ENCODE data around the gene DNAJC15. TPM values are rescaled to one million over a fixed set of nuclear protein-coding genes. Genes with fewer than 3 reads are reported as not detected.
"Not testable (repeated sequence)": the region's sequence is repeated elsewhere in the genome, so short reads cannot be mapped to it uniquely, and the experiment has no call there.

The DNAJC15 gene
- polyA plus RNA-seq, 1 experiment, result 63.9 TPM

DNA sequence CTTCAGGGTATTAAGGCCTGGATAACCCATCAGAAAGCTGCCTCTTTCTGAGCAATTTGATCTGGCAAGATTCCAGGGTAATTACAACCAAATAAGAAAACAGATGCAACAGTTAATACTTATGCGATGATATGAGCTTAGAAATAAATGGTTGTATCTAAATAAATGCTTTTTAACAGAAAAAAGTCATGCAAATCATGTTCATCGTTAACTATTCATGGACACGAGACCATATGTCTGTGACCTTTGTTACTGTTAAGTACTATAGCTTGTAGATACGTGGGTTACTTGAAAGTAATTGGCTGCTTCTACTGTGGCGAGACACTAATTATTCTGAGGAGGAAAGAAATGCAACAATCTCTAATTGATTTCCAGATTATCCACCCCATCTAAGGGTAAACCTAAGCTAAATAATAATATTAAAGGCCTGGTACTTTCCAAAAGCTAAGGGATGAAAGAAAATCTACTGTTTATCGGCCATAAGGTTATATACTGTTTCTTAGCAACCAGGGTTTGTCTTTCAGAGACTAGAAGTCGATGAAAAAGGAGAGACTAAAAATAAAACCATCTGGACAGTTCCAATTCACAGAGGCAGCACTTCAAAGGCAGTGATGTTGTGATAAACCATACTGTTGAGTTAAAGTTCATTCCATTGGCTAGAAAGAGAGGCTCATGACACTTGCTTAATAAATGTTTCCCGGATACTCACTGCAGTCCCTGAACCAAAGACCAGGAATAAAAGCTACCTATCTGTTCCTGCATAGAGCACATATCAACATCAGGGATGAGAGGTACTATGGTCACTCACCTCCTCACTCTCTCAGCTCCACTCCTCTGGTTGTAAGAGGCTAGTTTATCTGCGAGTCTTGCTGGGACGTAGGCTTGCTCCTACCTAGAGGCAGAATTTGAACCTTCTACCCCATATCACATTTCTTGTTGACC, 32.8 kb upstream of the DNAJC15 start:
- POLR2A ChIA-PET, result no interaction called here
- Histone ChIP-seq H3K36me3 (ENCODE audit: control insufficient read depth, insufficient read depth, low read length) (no peaks in the 10 kb centered on the region), H3K27me3 (ENCODE audit: control insufficient read depth, insufficient read depth, low read length) (no peaks in the 10 kb centered on the region), H3K4me3 (ENCODE audit: low read depth, low read length) (no peak overlapping the region)
- CTCF ChIA-PET, result interaction anchor here (0.6 to 3.7 kb wide), 3 partner anchors 22 to 149 kb away, joined by 3 to 18 read pairs (median 3); no protein-coding TSS in a partner anchor
- TF ChIP-seq, protein P1, sequence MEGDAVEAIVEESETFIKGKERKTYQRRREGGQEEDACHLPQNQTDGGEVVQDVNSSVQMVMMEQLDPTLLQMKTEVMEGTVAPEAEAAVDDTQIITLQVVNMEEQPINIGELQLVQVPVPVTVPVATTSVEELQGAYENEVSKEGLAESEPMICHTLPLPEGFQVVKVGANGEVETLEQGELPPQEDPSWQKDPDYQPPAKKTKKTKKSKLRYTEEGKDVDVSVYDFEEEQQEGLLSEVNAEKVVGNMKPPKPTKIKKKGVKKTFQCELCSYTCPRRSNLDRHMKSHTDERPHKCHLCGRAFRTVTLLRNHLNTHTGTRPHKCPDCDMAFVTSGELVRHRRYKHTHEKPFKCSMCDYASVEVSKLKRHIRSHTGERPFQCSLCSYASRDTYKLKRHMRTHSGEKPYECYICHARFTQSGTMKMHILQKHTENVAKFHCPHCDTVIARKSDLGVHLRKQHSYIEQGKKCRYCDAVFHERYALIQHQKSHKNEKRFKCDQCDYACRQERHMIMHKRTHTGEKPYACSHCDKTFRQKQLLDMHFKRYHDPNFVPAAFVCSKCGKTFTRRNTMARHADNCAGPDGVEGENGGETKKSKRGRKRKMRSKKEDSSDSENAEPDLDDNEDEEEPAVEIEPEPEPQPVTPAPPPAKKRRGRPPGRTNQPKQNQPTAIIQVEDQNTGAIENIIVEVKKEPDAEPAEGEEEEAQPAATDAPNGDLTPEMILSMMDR (IDR thresholded peaks at IDR 0.05; ENCODE audit: insufficient read depth, low read depth, low read length), result no peak
- no peak for DNase-seq (ENCODE audit: low read depth)

DNA sequence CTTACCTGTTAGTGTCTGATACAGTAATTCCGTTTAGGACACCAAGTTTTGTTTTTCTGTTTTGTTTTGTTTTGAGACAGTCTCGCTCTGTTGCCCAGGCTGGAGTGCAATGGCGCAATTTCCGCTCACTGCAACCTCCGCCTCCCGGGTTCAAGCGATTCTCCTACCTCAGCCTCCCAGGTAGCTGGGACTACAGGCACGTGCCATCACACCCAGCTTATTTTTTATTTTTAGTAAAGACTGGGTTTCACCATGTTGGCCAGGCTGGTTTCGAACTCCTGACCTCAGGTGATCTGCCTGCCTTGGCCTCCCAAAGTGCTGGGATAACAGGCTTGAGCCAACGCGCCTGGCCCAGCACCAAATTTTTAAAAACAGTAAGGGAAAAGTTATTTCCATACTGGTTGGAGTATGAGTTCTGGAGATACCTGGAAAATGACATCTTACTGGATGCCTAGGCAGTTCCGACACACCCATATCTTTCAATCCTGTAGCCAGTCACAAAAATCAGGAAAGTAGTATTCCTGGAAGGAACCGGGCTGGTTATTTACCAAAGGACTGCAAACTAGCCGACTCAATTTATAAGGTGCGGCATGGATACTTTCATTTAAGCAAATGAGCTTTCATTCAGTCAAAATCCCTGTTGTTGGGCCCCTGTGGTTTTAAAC, 32.0 kb upstream of the DNAJC15 start:
- H3K36me3 ChIP-seq (ENCODE audit: control insufficient read depth, insufficient read depth, low read length); POLR2A ChIA-PET; H3K27me3 ChIP-seq (ENCODE audit: control insufficient read depth, insufficient read depth, low read length); DNase-seq (ENCODE audit: low read depth): not testable (repeated sequence)
- CTCF ChIA-PET, result interaction anchor here (1.1 to 3.7 kb wide), 3 partner anchors 22 to 94 kb away, joined by 3 to 18 read pairs (median 3); no protein-coding TSS in a partner anchor
- peak overlapping the region; percentile 50 for H3K4me3 ChIP-seq (ENCODE audit: low read depth, low read length)

DNA sequence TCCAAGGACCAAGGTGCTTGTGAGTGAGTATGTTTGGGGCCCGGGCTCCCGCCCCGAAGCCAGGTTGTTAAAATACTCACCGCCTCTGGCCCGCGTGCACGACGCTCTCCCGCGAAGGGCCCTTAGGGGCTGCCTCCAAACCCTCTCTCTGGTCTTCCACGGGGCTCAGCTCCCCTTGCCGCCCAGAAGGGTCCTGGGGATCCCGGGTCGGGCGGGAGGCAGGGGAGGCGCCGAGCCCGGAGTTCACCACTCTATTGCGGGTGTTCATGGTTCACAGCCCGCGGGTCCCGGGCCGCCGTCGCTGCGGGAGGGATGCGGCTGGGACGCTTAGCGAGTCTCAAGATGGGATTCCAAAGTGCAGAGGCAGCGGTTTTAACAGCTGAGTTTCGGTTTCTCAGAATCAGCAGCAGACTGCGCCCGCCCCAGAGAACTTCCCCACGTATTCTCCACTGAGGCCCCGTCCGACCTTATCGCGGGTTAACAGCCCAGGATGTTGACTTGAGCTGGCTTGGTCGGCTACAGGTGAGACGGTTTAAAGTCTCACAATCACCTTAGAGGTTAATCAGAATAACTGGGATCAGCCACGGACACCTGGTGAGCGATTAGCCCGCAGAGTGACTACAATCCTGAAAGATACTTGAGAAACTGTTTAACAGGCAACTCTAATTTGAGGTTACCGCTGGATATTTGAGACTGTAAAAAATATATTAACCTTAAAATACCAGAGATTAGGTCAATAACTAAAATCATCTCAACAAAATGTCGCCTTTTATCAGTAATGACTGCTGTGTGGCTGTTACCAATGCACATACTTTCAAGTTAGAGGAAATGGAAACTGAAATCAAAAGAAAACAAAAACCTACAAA, 31.3 kb upstream of the DNAJC15 start, which contains the start of gene EPSTI1:
EPSTI1 (minus strand) TSS at position 344 of the 866 bp plus-strand sequence; CDS start at position 268, 76 bp downstream.
- ChIA-PET CTCF (interaction anchor here (0.6 to 3.7 kb wide), 3 partner anchors 23 to 737 kb away, joined by 3 to 18 read pairs (median 3); no protein-coding TSS in a partner anchor), POLR2A (interaction anchor here (0.6 to 0.7 kb wide), 2 partner anchors 31 to 635 kb away, joined by 3 read pairs; partner anchors contain the start of gene DNAJC15)
- DNase-seq (ENCODE audit: low read depth), result no peak
- H3K4me3 ChIP-seq (ENCODE audit: low read depth, low read length), result peak within 1 kb of the TSS; percentile 50
- TF ChIP-seq, protein P1 (IDR thresholded peaks at IDR 0.05; ENCODE audit: insufficient read depth, low read depth, low read length), result no peak
- no peaks in the 10 kb centered on the region for H3K36me3 ChIP-seq (ENCODE audit: control insufficient read depth, insufficient read depth, low read length)
- no peaks in the 10 kb centered on the region for H3K27me3 ChIP-seq (ENCODE audit: control insufficient read depth, insufficient read depth, low read length)

DNA sequence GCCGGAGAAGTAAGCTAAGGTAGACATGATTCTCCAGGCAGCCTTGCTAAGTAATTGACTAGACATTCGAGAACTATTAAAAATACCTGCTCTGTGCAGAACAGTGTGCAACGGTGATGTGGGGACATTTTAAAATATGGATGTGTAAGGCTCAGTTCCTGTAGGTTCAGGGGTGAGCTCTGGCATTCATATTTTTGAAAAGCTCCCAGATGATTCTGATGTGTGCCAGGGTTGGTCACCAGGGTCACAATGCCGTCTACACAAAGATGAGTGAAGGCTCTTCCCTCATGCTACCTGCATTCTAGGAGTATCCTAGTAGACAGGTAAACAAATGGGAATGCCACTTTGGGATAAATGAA, 30.6 kb upstream of the DNAJC15 start:
- DNase-seq (ENCODE audit: low read depth), result no peak
- ChIA-PET CTCF (interaction anchor here (0.6 to 3.7 kb wide), 2 partner anchors 24 to 736 kb away, joined by 3 to 18 read pairs; no protein-coding TSS in a partner anchor), POLR2A (interaction anchor here (0.6 kb wide), 1 partner anchor 857 kb away, joined by 4 read pairs; no protein-coding TSS in a partner anchor)
- Histone ChIP-seq H3K4me3 (ENCODE audit: low read depth, low read length) (no peak overlapping the region), H3K27me3 (ENCODE audit: control insufficient read depth, insufficient read depth, low read length) (no peaks in the 10 kb centered on the region), H3K36me3 (ENCODE audit: control insufficient read depth, insufficient read depth, low read length) (no peaks in the 10 kb centered on the region)
- TF ChIP-seq, protein P1 (IDR thresholded peaks at IDR 0.05; ENCODE audit: insufficient read depth, low read depth, low read length), result no peak

DNA sequence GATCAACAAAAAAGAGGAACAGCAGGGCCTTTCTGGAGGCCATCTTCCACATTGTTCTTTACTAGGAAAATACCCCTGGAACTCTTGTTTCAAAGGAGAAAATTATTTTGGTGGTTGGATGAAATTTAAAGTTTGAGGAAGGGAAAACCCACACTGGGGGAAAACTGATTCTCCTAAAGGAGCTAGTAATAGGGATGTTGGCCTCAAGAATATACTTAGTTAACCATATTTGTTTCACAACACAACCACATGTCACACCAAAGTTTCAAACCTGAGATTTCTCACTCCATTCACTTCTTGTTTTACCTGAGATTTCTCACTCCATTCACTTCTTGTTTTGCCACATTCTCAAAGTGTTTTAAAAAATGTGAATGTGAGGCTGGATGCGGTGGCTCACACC, 28.5 kb upstream of the DNAJC15 start:
- H3K4me3 ChIP-seq (ENCODE audit: low read depth, low read length), result no peak overlapping the region
- no peak for DNase-seq (ENCODE audit: low read depth)
- no peaks in the 10 kb centered on the region for H3K27me3 ChIP-seq (ENCODE audit: control insufficient read depth, insufficient read depth, low read length)
- H3K36me3 ChIP-seq (ENCODE audit: control insufficient read depth, insufficient read depth, low read length), result no peaks in the 10 kb centered on the region
- TF ChIP-seq, protein P1 (IDR thresholded peaks at IDR 0.05; ENCODE audit: insufficient read depth, low read depth, low read length), result no peak
- CTCF ChIA-PET, result no interaction called here
- POLR2A ChIA-PET, result no interaction called here
